Endothelial cell of umbilical vein (primary cell): ENCODE data around the gene ELOVL2.

Experiments used
- EZH2 ChIP-seq: IDR thresholded peaks from 2 replicates; pipeline ENCODE4 v1.6.1; 2012; ENCODE audit warnings: borderline replicate concordance, low read depth, mild to moderate bottlenecking, moderate library complexity, low read length, inconsistent platforms; ENCODE audit not compliant: severe bottlenecking
- MYC ChIP-seq: IDR thresholded peaks from one replicate; pipeline ENCODE4 v1.6.1; 2011; ENCODE audit warnings: mild to moderate bottlenecking, low read depth, low read length
- POLR2A ChIP-seq: IDR thresholded peaks from 2 replicates; pipeline ENCODE4 v1.6.1; 2012; ENCODE audit warnings: low read depth, mild to moderate bottlenecking, control low read depth, low read length
- POLR2AphosphoS5 ChIP-seq: IDR thresholded peaks from 2 replicates; pipeline ENCODE4 v1.6.1; 2012; ENCODE audit warnings: low read depth, mild to moderate bottlenecking, control low read depth, low read length, moderate library complexity; ENCODE audit not compliant: insufficient read depth
- TF ChIP-seq, protein P1 (sequence below), 2 donors: IDR thresholded peaks; 1 replicate in 1 of 2; 2 replicates in 1 of 2; pipeline ENCODE4 v1.5.1; 2011; ENCODE audit warnings: low read length in 2 of 2, mild to moderate bottlenecking in 2 of 2, moderate library complexity in 2 of 2, control low read depth in 1 of 2, inconsistent platforms in 1 of 2, low read depth in 1 of 2; ENCODE audit not compliant: insufficient read depth in 1 of 2; ENCODE audit errors: extremely low read depth in 1 of 2
- TF ChIP-seq, protein P2 (sequence below): IDR thresholded peaks from 2 replicates; pipeline ENCODE4 v1.6.1; 2011; ENCODE audit not compliant: insufficient read depth, insufficient read length

DNA sequence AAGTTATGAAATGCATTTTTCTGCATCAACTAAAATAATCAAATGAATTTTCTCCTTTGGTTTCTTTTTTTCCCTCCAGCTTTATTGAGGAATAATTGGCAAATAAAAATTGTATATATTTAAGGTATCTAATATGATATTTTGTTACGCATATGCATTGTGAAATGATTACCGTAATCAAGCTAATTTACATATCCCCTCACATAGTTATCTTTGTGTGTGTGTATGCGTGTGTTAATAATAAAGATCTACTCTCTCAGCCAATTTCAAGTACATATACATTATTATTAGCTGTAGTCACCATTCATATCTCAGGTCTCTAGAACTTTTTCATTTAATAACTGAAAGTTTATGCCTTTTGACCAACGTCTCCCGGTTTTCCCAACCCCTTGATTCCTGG is 96.1 kb downstream of the ELOVL2 start:
- TF ChIP-seq POLR2A (no peak), EZH2 (no peak), MYC (no peak), POLR2AphosphoS5 (no peak)
- TF ChIP-seq, protein P1, sequence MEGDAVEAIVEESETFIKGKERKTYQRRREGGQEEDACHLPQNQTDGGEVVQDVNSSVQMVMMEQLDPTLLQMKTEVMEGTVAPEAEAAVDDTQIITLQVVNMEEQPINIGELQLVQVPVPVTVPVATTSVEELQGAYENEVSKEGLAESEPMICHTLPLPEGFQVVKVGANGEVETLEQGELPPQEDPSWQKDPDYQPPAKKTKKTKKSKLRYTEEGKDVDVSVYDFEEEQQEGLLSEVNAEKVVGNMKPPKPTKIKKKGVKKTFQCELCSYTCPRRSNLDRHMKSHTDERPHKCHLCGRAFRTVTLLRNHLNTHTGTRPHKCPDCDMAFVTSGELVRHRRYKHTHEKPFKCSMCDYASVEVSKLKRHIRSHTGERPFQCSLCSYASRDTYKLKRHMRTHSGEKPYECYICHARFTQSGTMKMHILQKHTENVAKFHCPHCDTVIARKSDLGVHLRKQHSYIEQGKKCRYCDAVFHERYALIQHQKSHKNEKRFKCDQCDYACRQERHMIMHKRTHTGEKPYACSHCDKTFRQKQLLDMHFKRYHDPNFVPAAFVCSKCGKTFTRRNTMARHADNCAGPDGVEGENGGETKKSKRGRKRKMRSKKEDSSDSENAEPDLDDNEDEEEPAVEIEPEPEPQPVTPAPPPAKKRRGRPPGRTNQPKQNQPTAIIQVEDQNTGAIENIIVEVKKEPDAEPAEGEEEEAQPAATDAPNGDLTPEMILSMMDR (IDR thresholded peaks at IDR 0.05; ENCODE audit: extremely low read depth in 1 of 2, insufficient read depth in 1 of 2, low read depth in 1 of 2, low read length in 2 of 2): no peak
- TF ChIP-seq, protein P2, sequence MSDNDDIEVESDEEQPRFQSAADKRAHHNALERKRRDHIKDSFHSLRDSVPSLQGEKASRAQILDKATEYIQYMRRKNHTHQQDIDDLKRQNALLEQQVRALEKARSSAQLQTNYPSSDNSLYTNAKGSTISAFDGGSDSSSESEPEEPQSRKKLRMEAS: no peak
